M059J (cell line): Measurements from ENCODE around the gene ARSH. TPM values are rescaled to one million over a fixed set of nuclear protein-coding genes. Genes with fewer than 3 reads are reported as not detected.
A peak's percentile ranks its signal among the peaks of the same experiment; 100 is the strongest.
"Not testable (repeated sequence)": the region's sequence is repeated elsewhere in the genome, so short reads cannot be mapped to it uniquely, and the experiment has no call there.

Source experiments
- DNase-seq: peaks from one replicate; pipeline ENCODE4 v3.0.0-alpha.2; 2012; ENCODE audit warnings: low read depth
- total RNA-seq: library from RNA; depleted of rRNA; stranded (reverse); fragments of >200 nt; shearing (Covaris generic); gene quantifications from 2 replicates; pipeline ENCODE4 v1.2.3, GENCODE V29; 2014; rRNA removed

ARSH gene
- total RNA-seq: not detected in 2 replicates

GRCh38 chrX:3006495-3006894, at the start of gene ARSH:
Gene ARSH, plus strand, starts transcription at chrX:3006546. Its CDS starts 67 bp downstream, at chrX:3006613.
- DNase-seq: no peak

GRCh38 chrX:2958199-2958598, 48.1 kb upstream of the ARSH start:
- DNase-seq: no peak

GRCh38 chrX:2960861-2961515, 45.4 kb upstream of the ARSH start:
- DNase-seq: no peak

DNA sequence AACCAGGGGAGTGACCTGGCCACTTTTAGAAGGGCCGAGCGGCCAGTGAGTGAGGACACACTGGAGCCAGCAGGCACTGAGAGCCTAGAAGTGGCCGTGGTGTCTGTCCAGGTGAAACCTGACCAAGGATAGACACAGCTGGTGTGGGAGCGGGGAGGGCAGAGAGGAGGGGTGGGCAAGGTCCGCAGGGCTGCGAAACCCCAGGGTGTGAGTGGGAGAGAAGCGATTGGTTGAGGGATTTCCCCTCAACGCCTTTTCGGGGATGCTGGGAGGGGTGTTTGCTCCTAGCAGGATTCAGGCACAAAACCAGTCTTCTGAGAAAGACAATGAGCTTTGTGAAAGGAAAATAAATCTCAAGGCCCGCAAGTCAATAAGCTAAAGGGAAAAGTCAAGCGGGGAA, 44.0 kb upstream of the ARSH start:
- DNase-seq: no peak

- not testable (repeated sequence) for DNase-seq
Observed at GRCh38 chrX:2963449-2963848, 42.9 kb upstream of the ARSH start.

DNA sequence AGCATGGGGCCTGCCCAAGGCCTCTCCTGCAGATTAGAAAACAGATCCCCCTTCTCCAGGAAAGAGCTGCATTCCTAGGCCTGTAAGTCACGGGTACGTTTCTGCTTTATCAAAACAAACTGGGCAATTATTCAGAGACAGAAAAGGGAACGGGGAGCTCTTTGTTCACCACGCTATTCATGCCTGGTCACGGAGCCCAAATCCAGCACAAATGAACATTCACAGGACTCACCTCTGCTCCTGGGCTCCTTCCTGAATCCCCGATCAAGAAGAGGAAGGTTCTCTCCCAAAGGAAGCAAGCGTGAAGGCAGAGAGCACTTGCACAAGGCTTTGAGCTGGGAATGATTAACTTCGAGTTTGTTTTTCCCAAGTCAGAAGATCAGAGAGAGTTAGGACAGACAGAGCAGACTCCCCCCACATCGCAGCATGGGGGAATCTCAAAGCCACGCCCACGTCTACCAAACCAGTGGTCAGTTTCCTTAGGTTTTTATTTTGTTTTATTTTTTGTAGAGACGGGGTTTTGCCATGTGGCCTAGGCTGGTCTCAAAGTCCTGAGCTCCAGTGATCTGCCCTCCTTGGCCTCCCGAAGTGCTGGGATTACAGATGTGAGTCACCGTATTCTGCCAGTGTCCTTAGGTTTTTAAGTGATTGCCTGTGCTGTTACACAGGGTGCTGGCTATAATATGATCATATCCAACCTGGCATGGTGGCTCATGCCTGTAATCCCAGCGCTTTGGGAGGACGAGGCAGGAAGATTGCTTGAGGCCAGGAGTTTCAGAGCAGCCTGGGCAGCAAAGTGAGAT, 42.2 kb upstream of the ARSH start:
- peak; percentile 81 for DNase-seq

DNA sequence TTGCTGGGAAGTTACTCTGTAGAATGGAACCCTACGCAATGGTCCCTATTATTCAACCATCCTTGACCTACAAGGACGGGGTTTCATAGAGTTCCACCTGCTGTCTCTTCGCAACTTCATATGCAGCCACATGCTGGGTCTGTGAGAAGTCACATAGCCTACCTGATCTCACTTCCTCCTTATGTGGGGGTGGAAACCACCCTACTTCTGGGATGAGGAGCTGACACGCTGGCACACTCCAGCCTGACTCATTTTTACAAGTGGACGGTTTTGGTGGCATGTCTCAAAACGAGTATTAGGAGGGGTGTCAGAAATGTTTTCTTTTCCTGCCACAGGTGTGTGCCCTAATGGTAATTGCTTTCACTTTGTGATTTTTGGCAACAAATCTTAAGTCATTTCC, 40.4 kb upstream of the ARSH start:
- DNase-seq: peak; percentile 64

DNA sequence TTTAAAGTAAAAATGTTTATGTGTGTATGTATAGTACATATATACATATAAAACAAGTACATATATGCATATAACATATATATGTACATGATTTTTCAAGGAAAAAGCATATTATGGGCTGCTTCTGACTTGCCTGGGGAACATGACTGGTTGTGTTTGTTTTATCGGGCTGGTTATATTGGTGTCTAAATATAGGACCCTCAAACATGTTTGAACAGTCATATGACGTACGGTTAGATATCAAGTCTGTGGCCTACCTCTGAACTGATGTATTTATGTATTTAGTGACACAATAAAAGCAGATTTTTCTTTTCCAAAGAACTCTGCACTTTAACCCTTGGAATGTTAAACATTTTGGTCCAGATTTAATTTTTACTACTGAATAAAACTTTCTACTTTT, 39.3 kb upstream of the ARSH start:
- no peak for DNase-seq

- peak; percentile 19 for DNase-seq
Observed at GRCh38 chrX:2967584-2967983, 38.8 kb upstream of the ARSH start.

- peak; percentile 79 for DNase-seq
Observed at GRCh38 chrX:2967998-2968909, 38.1 kb upstream of the ARSH start.

DNA sequence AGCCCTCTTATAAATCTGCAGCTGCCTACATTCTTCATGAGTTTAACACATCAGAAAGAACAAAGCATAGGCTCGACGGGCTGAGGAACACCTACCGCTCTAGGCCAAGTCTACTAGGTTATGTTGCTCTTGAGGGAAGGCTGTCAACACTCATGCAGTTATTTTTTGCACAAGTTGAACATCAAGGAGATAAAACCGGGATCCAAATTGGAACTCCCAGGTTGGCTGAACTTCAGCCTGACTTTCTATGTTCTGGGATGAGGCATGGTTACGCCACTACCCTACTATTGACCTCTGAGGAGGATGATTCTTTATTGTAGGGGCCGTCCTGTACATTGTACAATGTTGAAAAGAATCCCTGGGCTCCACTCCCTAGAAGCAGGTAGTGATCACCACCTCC, 37.3 kb upstream of the ARSH start:
- no peak for DNase-seq

GRCh38 chrX:2972391-2972790, 34.0 kb upstream of the ARSH start:
- DNase-seq: no peak

GRCh38 chrX:2974961-2975360, 31.4 kb upstream of the ARSH start:
- DNase-seq: peak; percentile 49

- not testable (repeated sequence) for DNase-seq
Observed at GRCh38 chrX:2978639-2979038, 27.7 kb upstream of the ARSH start.

- DNase-seq: peak; percentile 3
Observed at GRCh38 chrX:2984342-2984741, 22.0 kb upstream of the ARSH start.

DNA sequence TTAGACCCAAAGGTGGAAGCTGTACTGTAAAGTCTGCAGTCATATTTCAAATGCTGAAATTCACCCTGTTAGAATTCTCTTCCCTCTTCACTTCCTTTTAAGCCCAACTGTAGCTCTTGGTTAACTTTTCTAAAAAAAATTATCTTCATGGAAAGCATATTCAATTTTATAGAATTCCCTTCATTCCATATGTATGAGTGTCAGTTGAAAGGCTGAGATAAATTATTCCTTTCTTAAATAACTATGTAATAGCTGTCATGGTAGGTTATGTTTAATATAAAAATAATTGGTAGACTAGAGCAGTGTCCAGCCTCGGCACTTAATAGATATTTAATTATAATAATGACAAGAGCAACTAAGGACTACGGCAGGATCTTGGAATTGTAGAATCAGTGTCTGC, 16.8 kb upstream of the ARSH start:
- no peak for DNase-seq

GRCh38 chrX:3010532-3010931, 4.2 kb downstream of the ARSH start:
- DNase-seq: no peak

- DNase-seq: no peak
Observed at GRCh38 chrX:3017492-3017891, 11.1 kb downstream of the ARSH start.

GRCh38 chrX:3024176-3024575, 17.8 kb downstream of the ARSH start:
- no peak for DNase-seq

GRCh38 chrX:3026074-3026815, 19.9 kb downstream of the ARSH start:
- no peak for DNase-seq

GRCh38 chrX:3029129-3029528, 22.8 kb downstream of the ARSH start:
- DNase-seq: no peak

GRCh38 chrX:3037218-3037617, 30.9 kb downstream of the ARSH start:
- DNase-seq: no peak
